Measurements from ENCODE around the gene NOTCH1.

- TF ChIP-seq, protein P1, sequence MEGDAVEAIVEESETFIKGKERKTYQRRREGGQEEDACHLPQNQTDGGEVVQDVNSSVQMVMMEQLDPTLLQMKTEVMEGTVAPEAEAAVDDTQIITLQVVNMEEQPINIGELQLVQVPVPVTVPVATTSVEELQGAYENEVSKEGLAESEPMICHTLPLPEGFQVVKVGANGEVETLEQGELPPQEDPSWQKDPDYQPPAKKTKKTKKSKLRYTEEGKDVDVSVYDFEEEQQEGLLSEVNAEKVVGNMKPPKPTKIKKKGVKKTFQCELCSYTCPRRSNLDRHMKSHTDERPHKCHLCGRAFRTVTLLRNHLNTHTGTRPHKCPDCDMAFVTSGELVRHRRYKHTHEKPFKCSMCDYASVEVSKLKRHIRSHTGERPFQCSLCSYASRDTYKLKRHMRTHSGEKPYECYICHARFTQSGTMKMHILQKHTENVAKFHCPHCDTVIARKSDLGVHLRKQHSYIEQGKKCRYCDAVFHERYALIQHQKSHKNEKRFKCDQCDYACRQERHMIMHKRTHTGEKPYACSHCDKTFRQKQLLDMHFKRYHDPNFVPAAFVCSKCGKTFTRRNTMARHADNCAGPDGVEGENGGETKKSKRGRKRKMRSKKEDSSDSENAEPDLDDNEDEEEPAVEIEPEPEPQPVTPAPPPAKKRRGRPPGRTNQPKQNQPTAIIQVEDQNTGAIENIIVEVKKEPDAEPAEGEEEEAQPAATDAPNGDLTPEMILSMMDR (IDR thresholded peaks at IDR 0.05) = no peak
- TF ChIP-seq EP300 (IDR thresholded peaks at IDR 0.05) (no peak), POLR2A (IDR thresholded peaks at IDR 0.05) (no peak), POLR2AphosphoS5 (IDR thresholded peaks at IDR 0.05) (no peak)
Measured at GRCh38 chr9:136541709-136542108, 4.1 kb downstream of the NOTCH1 start.
